ENCODE data around the gene RASGEF1C. TPM values are rescaled to one million over a fixed set of nuclear protein-coding genes. Genes with fewer than 3 reads are reported as not detected.

RASGEF1C gene
- total RNA-seq, 3 donors from 2014 or later: 0.73 TPM; not detected in 2

- TF ChIP-seq CTCF (IDR thresholded peaks at IDR 0.05) (no peak), POLR2A (IDR thresholded peaks at IDR 0.05) (no peak), POLR2AphosphoS5 (IDR thresholded peaks at IDR 0.05) (no peak)
- Histone ChIP-seq H3K27ac (peak overlapping the region; percentile 91 to 97), H3K9me3 (no peaks in the 10 kb centered on the region), H3K4me1 (no peaks in the 10 kb centered on the region), H3K36me3 (no peaks in the 10 kb centered on the region), H3K4me3 (peak overlapping the region in 1 of 3 donors; percentile 99), H3K27me3 (no peaks in the 10 kb centered on the region)
- DNase-seq (ENCODE audit: low spot score in 2 of 2): no peak
- intact Hi-C loops (cut with DNase I; ENCODE audit: low total_unique reads): no loop called here
These were observed 136.5 kb downstream of the RASGEF1C start for GRCh38 chr5:180072556-180072955.

GRCh38 chr5:180072256-180072548 lies 136.8 kb downstream of the RASGEF1C start:
- no peaks in the 10 kb centered on the region for H3K36me3 ChIP-seq
- no peaks in the 10 kb centered on the region for H3K27me3 ChIP-seq
- H3K27ac ChIP-seq: peak overlapping the region; percentile 91 to 97
- H3K4me3 ChIP-seq: peak overlapping the region; percentile 88 to 99 (median 91)
- no peaks in the 10 kb centered on the region for H3K4me1 ChIP-seq
- no peaks in the 10 kb centered on the region for H3K9me3 ChIP-seq
- no peak for DNase-seq (ENCODE audit: low spot score in 2 of 2)
- intact Hi-C loops (cut with DNase I; ENCODE audit: low total_unique reads): no loop called here
- TF ChIP-seq POLR2A (IDR thresholded peaks at IDR 0.05) (no peak), CTCF (IDR thresholded peaks at IDR 0.05) (no peak), POLR2AphosphoS5 (IDR thresholded peaks at IDR 0.05) (peak in 1 of 3 donors; percentile 50)

GRCh38 chr5:180071531-180072255 lies 137.3 kb downstream of the RASGEF1C start, which contains the start of gene RNF130:
TSS of gene RNF130 (minus strand) at chr5:180071759. CDS start at chr5:180071702, 57 bp downstream.
- peak within 1 kb of the TSS; percentile 91 to 97 for H3K27ac ChIP-seq
- no peaks in the 10 kb centered on the region for H3K9me3 ChIP-seq
- H3K4me3 ChIP-seq: peak within 1 kb of the TSS; percentile 88 to 99 (median 91)
- no peaks in the 10 kb centered on the region for H3K27me3 ChIP-seq
- H3K4me1 ChIP-seq: no peaks in the 10 kb centered on the region
- no peaks in the 10 kb centered on the region for H3K36me3 ChIP-seq
- intact Hi-C loops (cut with DNase I; ENCODE audit: low total_unique reads): no loop called here
- DNase-seq (ENCODE audit: low spot score in 2 of 2): peak; percentile 80 to 89
- TF ChIP-seq POLR2A (IDR thresholded peaks at IDR 0.05) (no peak), CTCF (IDR thresholded peaks at IDR 0.05) (no peak), POLR2AphosphoS5 (IDR thresholded peaks at IDR 0.05) (peak in 2 of 3 donors; percentile 68)

- DNase-seq (ENCODE audit: low spot score in 2 of 2): peak in 1 of 2 donors; percentile 33
- TF ChIP-seq POLR2AphosphoS5 (IDR thresholded peaks at IDR 0.05) (peak in 2 of 3 donors; percentile 10 to 34), POLR2A (IDR thresholded peaks at IDR 0.05) (no peak), CTCF (IDR thresholded peaks at IDR 0.05) (no peak)
- no peaks in the 10 kb centered on the region for H3K9me3 ChIP-seq
- intact Hi-C loops (cut with DNase I; ENCODE audit: low total_unique reads): no loop called here
- no peaks in the 10 kb centered on the region for H3K36me3 ChIP-seq
- H3K27ac ChIP-seq: peak overlapping the region; percentile 85 to 97
- H3K4me3 ChIP-seq: peak overlapping the region; percentile 88 to 99 (median 91)
- no peaks in the 10 kb centered on the region for H3K27me3 ChIP-seq
- H3K4me1 ChIP-seq: no peaks in the 10 kb centered on the region
These were observed 138.1 kb downstream of the RASGEF1C start for GRCh38 chr5:180070756-180071530.
